ENCODE data around the gene HDGF.

HDGF gene

DNA sequence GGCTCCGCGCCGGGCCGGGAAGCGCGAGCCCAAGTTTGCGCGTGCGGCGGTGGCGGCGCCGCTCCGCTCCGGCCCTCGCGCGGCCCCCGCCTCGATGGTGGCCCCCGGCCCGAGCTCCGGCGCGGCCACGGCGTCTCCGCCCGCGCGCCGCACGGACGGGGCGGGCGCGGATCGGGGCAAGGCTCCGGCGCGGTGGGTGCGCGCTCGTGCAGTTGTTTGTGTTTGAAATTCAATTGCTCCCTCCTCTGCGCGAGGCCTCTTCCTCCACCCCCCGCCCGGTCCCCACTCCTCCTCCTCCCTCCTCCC, at the start of gene HDGF:
TSS of gene HDGF (minus strand) at position 225 of the 306 bp plus-strand sequence. CDS start 246 bp downstream, outside the sequence.
- FAIRE-seq = no peak

DNA sequence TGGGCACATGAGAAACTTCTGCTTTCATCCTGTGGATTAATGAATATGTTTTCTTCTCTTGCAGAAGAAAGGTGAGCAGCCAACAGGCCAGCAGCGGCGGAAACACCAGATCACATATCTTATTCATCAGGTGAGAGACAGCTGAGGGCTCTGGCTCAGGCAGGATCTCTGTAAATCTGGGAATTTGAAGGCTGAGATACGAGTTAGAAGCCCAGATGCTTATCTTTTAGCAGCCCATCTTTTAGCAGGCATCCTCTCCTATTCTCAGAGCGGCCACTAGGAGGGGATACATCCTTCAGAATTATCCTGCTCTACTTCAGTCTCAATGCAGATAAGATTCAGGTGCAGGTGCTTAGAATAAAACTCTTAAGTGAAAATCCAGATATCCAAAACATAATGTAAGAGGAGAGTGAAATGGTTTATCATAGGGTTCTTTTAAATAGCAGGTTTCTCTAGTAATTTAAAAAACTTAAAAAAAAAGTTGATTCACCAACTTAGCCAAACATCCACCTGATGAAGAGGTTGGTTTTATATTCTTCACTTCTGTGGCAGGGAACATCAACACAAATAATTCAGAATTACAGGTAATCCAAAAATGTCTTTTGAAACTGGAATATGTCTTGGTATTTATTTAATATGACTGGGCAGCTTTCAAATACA, 45.9 kb upstream of the HDGF start:
- peak; percentile 69 for FAIRE-seq

DNA sequence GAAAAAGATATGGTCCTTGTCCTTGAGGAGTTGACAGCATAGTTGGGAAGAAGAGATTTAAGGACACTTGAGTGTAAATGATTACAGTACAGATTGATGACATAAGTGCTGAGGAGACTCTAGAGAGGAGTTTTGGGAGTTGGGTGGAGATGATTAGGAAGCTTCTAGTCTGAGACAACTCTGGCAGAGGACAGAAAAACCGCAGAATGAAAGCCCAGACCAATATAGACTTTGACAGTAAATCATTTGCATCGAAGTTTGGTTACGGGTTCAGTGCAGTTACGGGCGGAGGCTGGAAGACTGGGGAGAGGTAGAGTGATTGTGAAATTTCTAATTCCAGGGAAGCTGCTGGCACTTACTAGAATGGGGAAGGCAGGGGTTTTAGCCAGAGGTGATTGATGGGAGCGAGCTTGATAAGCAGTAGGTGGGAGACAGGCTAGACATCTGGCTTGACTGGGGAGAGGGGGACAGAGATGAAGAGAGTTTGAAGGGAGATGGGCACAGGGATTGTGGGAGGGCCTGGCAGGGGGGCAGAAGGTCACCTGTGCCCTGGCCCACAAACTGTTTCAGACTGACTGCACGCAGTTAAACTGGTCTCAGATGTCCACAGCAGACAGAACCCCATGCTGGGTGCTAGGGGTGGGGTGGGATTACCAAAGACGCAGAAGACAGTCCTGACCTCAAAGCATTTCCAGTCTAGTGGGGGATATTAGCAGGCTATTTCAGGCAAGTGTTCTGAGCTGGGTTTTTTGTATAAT, 45.0 kb upstream of the HDGF start:
- FAIRE-seq = no peak

DNA sequence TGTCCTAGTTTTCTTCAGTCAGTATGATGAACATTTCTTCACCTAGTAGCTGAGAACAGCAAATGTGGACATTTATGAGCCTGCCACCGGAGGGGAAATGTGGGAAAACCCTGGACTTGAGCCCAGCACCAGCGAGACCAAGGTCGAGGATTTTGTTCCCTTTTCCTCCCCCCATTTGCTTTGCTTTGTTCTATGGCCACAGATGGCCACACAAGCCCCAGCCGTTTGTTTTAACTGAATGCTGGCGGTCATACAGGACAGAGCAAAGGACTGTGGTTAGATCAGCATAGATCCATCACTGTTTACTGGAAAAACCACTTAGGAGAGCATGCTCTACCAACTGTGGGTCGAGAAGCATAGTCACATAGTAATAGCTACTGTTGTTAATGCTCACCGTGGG, 44.3 kb upstream of the HDGF start:
- no peak for FAIRE-seq

DNA sequence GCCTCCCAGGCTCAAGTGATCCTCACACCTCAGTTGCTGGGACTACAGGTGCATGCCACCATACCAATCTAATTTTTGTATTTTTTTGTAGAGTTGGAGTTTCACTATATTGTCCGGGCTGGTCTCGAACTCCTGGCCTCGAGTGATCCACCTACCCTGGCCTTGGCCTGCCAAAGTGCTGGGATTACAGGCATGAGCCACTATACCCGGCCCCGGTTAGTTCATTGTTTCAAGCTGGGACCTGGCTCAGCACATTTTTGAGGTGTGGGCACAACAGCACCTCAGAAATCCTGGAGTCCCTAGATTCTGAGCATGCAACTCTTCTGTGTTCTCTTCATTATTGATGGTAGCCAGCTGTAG, 43.9 kb upstream of the HDGF start:
- FAIRE-seq = no peak

DNA sequence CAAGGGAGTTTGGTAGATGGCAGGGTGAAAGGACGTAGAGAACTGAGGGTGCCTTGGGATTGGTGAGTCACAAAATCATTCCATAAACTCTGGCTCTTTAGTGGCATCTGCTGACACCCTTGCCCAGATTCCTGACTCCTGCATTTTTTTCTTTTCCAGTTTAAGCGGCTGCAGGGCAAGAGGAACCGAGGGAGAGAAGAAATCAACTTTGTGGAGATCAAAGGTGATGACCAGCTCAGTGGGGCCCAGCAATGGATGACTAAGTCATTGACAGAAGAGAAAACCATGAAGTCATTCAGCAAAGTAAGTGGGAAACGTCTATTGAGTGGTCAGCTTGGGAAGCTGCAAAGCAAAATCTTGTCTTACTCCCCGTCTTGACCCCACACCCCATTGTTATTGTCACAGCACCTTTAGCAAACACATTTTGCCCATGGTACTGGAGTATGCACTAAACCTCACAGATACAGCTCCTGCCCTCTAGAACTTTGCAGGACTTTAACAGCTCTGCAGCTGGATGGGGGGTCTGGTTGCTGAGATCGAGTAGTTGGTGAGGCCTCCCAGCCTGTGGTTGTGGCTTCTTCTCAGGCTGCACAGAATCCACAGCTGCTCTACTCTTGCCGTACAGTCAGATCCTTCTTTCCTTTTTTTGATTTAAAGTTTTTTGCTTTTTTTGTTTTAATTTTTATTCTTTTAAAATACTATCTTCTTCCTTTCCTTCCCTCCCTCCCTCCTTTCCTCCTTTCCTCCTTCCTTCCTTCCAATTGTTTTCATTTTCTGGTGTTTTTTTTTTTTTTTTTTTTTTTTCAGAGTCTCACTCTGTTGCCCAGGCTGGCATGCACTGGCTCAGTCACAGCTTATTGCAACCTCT, 43.3 kb upstream of the HDGF start:
- FAIRE-seq = no peak

DNA sequence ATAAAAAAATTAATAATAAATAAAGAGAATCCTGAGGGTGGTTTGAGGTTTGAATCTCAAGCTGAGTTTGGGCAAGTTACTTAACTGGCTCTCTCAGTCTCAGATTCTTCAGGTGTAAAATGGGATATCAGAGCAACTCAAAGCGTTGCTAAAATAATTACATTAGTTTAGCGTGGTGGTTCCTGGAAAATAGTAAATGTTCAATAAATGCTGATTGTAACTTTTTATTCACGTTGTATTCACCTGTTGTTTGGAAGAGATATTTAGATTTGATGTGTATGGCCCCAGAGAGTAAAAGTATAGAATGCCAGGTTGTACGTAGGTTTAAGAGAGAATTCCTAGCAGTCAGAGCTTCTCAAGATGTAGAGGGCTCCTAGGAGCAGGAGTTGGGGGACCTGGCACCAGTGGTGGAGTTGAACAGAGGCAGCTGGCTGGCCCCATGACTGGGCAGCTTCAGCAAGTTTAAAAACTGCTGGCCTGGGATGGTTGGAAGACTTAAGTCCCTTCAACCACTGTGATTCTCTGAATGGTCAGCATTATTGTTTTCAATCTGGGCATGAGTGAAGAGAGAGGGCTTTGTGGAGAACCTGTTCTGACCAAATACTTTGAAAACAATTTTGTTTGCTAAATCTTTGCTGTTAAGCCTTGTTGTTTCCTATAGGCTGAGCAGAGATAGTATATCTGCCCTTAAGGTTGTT, 38.3 kb upstream of the HDGF start:
- FAIRE-seq = no peak

DNA sequence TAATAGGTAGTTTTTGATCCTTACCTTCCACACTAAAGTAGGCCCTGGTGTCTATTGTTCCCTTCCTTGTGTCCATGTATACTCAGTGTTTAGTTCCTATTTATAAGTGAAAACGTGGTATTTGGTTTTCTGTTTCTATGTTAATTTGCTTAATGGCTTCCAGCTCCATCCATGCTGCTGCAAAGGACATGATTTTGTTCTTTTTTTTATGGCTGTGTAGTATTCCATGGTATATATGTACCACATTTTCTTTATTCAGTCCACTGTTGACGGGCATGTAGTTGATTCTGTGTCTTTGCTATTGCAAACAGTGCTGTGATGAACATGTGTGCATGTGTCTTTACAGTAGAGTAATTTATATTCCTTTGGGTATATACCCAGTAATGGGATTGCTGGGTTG, 36.7 kb upstream of the HDGF start:
- FAIRE-seq = no peak

DNA sequence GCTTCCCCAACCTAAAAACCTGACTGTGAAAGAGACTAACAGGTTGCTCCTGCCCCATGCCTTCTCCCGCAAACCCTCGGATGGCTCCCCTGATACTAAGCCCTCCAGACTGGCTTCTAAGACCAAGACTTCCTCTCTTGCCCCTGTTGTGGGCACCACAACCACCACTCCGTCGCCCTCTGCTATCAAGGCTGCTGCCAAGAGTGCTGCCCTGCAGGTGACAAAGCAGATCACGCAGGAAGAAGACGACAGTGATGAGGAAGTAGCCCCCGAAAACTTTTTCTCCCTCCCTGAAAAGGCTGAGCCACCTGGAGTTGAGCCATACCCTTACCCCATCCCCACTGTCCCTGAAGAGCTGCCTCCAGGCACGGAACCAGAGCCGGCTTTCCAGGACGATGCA, 35.2 kb upstream of the HDGF start:
- FAIRE-seq = no peak

DNA sequence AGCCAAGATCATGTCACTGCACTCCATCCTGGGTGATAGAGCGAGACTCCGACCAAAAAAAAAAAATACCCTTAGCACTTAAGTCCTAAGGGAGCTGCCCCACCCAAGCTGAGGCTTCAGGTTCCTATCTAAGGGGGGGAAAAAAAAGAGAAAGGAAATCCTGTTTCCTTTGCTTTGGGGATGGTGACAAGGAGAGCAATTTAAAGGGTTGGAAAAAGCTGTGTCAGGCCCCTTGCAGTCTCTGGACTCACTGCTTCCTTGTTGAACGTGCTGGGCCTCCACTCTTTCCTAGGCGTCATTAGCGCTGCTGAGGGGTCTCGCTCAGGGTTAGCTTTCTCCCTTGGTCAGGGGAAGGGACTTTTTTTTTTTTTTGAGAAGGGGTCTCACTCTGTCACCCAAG, 34.0 kb upstream of the HDGF start:
- FAIRE-seq = no peak

DNA sequence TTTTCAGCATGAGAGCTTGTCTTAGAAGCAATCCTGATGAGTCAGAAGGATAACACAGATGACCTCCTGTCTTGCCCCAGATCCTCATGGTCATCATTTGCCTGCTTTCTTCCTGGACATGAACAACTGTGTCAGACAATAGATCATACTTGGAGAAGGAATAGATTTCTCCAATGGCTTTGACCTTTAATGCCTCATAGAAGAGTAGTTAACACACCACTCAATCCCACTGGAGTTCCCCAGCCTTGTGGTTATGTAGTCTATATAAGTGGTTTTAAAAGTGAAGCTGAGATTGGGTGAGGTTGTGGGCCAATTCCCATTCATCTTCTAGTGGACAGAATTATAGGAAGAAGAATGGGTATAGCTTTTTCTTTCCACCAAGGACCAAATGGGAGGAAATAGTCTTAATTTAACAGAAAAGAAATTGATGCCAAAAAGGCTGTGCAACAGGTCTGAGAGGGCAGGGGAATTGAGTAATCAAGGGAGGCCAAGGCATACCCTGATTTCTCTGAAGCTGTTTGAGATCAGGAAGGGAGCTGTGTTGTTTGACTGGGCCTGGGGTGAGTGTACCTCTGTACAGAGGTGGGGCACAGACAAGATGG, 30.2 kb upstream of the HDGF start:
- no peak for FAIRE-seq

DNA sequence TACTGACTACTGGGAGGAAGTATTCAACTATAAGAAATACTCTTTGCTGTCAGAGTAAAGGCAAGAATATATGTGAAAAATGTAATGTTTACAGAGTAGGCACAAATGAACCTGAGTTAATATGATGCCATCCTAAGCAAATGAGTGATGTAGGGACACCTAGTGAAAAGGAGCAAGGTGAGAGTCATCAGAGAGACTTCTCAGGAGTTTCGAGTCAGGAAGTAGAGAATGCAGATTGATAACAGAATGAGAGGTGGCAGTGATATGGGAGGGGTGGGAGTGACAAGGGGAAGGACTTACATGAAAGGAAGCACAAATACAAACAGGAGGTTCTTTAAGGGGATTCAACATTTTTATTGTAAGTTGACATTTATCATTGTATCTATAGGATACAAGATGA, 26.1 kb upstream of the HDGF start:
- no peak for FAIRE-seq

DNA sequence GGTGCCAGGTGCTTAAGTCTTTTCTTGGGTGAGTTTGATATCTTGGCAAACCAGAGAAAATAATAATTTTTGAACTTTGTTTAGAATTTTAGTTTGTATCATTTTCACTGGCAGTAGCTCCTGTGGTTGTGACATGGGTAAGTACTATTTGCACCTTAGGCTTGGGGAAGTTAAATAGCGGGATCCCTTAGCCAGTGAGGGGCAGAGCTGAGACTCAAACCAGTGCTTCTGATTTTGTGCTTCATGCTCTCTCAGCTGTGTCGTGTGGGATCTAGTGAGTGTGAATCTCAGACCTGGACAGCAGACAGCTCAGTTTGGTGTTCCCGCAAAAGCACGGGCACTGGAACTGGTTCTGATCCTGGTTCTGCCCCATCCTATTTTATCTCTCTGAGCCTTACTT, 25.5 kb upstream of the HDGF start:
- no peak for FAIRE-seq

DNA sequence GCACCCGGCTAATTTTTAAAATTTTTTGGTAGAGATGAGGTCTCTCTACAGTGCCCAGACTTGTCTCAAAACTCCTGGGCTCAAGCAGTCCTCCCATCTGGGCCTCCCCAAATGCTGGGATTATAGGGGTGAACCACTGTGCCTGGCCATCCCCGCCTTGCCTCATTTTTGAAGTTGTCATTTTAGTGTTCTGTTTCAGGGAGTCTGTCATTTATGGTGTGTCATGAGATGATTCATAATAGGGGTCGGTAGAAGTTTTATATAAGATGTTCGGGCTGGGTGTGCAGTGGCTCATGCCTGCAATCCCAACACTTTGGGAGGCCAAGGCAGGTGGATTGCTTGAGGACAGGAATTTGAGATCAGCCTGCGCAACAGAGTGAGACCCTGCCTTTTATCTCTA, 24.3 kb upstream of the HDGF start:
- no peak for FAIRE-seq

DNA sequence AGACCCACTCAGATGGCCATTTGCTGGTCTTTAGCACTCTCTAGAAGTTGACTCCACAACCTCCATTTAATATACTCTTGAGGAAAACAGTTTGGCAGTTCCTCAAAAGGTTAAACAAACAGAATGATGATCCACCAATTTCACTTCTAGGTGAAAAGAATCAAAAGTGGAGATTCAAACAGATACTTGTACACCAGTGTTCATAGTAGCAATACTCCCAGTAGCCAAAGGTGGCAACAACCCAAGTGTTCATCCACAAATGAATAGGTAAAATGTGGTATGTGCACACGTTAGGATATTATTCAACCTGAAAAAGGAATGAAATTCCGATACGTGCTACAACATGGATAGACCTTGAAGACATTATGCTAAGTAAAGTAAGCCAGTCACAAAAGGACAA, 22.1 kb upstream of the HDGF start:
- no peak for FAIRE-seq

DNA sequence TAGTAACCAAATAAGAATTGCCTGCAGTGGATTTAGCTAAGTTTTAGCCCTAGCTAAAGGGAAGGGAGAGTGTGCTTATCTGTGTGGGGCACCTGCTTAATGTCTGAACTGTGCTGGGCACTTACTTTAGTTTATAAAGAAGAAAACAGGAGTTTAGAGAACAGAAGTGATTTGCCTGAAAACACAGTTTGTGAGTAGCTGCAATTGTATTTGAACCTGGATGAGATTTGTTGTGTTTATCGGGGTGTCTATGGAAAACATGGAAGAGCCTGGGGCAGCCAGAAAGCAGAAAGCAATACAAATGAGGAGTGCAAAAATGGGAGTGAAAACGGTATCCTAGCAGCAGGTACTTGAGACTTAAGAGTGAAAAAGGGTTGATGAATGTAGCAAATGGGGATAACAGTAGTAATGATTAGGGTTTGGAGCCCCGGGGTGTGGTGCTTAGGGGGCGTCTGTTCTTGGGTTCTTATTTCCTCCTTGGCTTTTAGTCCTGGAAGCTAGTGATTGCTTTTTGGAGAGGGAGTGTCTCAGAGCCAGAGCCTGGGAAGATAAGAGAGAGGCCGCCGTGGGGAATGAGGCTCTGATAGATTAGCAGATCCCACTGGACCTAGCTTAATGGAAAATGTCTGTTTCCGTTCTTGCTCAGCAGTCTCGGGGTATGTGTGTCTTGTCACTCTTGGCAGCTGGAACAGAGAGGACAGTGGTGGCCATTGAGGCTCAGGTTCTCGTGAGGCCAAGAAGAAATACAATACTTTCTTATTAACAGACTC, 21.4 kb upstream of the HDGF start:
- no peak for FAIRE-seq

DNA sequence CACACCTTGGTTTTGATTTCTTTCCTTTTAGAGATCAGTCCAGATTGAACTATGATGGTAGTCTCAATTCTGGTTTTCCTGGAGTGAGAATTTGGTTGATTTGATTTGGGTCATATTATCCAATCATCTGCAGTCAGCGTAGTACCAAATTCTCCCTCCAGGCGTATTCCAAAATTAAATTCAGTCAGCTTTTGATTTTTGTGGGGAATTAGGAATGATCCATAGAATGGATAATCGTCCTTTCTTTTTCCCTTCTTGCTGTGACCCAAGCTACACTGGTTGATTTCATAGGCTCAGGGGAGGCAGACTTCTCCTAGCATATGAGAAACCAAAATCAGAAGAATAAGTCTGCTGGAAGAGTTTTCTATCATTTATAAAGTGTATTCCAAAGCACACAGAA, 20.7 kb upstream of the HDGF start:
- FAIRE-seq = no peak

DNA sequence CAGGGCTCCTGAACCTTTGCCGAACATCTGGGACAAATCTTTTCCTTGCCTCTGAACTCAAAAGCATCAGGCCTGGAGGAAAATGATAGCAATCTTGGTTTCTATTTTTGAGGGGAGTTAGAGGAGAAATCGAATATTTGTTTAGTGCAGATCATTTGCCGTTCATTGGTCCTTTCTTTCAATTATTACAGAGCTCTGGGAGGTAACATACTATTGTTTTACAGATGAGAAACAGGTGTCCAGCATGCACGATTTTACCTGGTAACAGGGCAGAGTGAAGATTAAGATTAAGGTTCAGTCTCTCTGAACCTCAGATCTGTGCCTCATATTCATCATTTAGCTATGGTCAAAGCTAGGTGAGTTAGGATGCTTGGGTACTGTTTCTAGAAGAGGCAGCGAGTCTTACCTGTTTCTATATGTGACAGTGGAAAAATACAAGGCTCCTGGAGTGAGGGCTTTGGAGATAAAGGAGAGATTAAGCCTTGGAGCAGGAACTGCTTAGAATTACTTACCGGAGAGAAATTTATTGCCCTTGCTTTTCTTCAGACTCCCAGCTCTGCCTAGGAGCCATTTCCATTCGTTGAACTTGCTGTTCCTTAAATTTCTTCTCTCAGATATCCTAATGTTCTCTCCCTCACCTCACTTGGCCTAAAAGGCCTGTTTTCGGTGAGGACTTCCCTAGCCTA, 17.3 kb upstream of the HDGF start:
- no peak for FAIRE-seq

DNA sequence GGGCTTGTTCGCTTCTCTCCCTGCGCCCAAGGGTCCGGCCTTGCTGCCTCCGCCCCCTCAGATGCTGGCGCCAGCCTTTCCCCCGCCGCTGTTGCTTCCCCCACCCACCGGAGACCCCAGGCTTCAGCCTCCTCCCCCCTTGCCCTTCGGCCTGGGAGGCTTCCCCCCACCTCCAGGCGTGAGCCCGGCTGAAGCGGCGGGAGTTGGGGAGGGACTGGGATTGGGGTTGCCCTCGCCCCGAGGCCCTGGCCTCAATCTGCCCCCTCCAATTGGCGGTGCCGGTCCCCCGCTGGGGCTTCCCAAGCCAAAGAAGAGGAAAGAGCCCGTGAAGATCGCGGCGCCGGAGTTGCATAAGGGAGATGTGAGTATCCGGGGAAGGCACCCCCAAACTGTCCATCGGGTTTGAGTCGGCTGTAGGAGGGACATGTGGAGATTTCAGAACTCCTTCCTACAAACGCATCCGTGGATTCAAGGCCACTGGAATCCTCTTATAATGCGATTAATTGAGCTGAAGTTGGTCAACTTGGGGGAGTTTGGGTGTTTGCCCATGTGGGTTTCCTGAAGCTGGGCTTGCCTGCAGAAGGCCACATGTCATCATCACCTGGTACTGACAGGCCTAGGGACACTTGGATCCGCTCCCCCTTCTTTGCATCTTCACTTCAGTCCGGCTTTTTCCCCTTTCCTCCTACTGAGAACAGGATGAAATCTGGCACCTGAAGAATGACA, 16.6 kb upstream of the HDGF start:
- FAIRE-seq = no peak

DNA sequence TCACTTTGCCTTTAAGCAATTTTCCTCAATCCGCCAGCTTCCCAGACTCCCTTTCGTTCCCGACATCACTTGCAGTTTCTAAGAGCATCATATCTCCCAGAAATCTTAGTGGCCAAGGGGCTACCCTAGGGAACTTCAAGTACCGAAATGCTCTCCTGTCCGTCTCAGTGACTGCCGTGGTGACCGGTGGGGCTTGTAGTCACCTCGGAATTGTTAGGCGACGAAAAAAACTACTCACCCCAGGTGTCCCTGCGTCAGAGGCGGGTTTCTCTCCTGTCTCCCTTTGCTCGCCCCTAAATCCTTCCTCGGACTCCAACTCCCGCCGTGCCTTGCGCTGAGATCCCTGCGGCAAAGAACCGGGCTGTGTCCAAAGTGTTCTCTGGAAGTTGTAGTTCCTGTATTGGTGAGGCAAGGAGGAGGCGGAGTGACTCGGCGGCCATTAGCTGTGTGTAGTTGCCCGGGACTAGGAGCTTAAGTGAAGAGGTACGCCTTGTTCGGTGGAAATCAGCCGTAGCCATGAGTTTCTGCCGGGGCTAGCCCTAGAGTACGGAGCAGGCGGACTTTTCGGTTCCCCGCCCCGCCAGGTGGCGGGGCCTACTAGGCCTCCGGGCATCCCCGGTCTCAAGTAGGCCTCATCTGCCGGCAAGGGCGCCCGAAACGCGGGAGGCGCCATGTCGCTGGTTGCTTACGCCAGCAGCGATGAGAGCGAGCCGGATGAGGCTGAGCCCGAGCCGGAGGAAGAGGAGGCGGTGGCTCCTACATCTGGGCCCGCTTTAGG, 15.8 kb upstream of the HDGF start, which contains the start of gene PRCC:
TSS of gene PRCC (plus strand) at position 435 of the 778 bp plus-strand sequence. CDS start at position 672, 237 bp downstream.
- peak; percentile 99 for FAIRE-seq

Measured in G401.6 (cell line).